OCI-LY3 (cell line): Measurements from ENCODE around the gene ERF.

Source experiments
- H2AFZ ChIP-seq: fragments of 200-600, 300-600 bp; shearing (Covaris generic); 2 replicates; pipeline ENCODE4 v1.6.0; 2014; ENCODE audit warnings: antibody characterized with exemption, low read depth, low read length
- H3K27ac ChIP-seq: fragments of 200-600, 300-600 bp; sonication (generic); 2 replicates; pipeline ENCODE4 v1.5.1; 2014; ENCODE audit warnings: mild to moderate bottlenecking, low read length, moderate library complexity, mixed read lengths
- H3K27me3 ChIP-seq: fragments of 200-600, 300-600 bp; sonication (generic); 2 replicates; pipeline ENCODE4 v1.6.1; 2014; ENCODE audit warnings: low read depth, low read length, mixed read lengths
- H3K36me3 ChIP-seq: fragments of 200-600, 300-600 bp; sonication (generic); replicated peaks from 2 replicates; pipeline ENCODE3; 2014; ENCODE audit warnings: low read depth, low read length, mixed read lengths
- H3K4me1 ChIP-seq: fragments of 300-600, 200-600 bp; sonication (generic); 2 replicates; pipeline ENCODE4 v1.6.1; 2014; ENCODE audit warnings: low read length, mixed read lengths
- H3K4me2 ChIP-seq: fragments of 200-600, 300-600 bp; sonication (generic); 2 replicates; pipeline ENCODE4 v1.6.1; 2014; ENCODE audit warnings: low read length, mixed read lengths
- H3K4me3 ChIP-seq: fragments of 300-600, 200-600 bp; sonication (generic); 2 replicates; pipeline ENCODE4 v1.5.1; 2014; ENCODE audit warnings: antibody characterized with exemption, mild to moderate bottlenecking, low read length, moderate library complexity
- H3K79me2 ChIP-seq: fragments of 300-600, 200-600 bp; shearing (Covaris generic); 2 replicates; pipeline ENCODE4 v1.6.1; 2014; ENCODE audit warnings: mild to moderate bottlenecking, low read length, mixed read lengths
- H3K9ac ChIP-seq: fragments of 300-600, 200-600 bp; shearing (Covaris generic); 2 replicates; pipeline ENCODE4 v1.6.0; 2014; ENCODE audit warnings: mild to moderate bottlenecking, low read length, moderate library complexity
- H3K9me3 ChIP-seq: fragments of 200-600, 300-600 bp; shearing (Covaris generic); 2 replicates; pipeline ENCODE4 v1.6.1; 2014; ENCODE audit warnings: low read length, mixed read lengths; ENCODE audit not compliant: insufficient read depth
- H4K20me1 ChIP-seq: fragments of 200-600, 300-600 bp; sonication (generic); 2 replicates; pipeline ENCODE4 v1.6.1; 2016; ENCODE audit warnings: low read length, mixed read lengths; ENCODE audit not compliant: insufficient read depth
- EZH2phosphoT487 ChIP-seq: fragments of 200-600 bp; shearing (Covaris generic); IDR thresholded peaks from 2 replicates; pipeline ENCODE4 v1.6.1; 2018; ENCODE audit warnings: antibody characterized with exemption, mixed run types, low read depth
- TF ChIP-seq, protein P1 (sequence below): fragments of 200-600, 300-600 bp; sonication (generic); IDR thresholded peaks from 2 replicates; pipeline ENCODE4 v1.5.1; 2014; ENCODE audit warnings: antibody characterized with exemption, low read length, low read depth

Gene ERF

DNA sequence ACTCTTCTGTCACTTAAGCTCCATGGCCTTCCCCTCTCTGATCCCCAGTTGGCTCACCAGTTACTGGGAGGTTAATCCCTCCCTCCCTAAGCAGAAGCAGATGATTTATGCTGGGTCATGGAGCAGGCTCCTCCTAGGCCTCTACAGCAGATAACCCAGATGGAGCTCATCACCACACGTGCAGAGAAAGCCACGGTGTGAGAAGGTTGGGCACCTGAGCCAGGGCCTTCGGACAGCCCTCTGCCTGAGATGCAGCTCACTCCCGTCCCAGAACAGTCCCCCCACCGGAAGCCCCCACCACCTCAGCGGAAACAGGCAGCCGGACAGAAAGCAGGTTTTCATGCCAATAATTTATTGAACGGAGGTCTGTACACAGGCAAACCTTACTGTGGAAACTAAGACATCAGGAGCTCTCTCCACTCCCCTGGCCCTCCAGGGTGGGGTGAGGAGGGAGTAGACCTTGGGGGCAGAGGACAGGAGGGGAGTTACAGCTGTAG is 25.0 kb downstream of the ERF start:
- Histone ChIP-seq H4K20me1 (peaks cover 24% of the 10 kb centered on the region; the same call in 1 of the 2 replicates), H3K36me3 (peaks cover 77% of the 10 kb centered on the region), H3K9ac (no peak overlapping the region), H3K4me3 (no peak overlapping the region), H3K27ac (no peak overlapping the region), H3K4me2 (no peak overlapping the region), H3K9me3 (no peaks in the 10 kb centered on the region), H3K79me2 (peaks cover 51% of the 10 kb centered on the region), H2AFZ (no peak overlapping the region), H3K27me3 (no peaks in the 10 kb centered on the region), H3K4me1 (no peaks in the 10 kb centered on the region)
- no peak for TF ChIP-seq EZH2phosphoT487
- TF ChIP-seq, protein P1, sequence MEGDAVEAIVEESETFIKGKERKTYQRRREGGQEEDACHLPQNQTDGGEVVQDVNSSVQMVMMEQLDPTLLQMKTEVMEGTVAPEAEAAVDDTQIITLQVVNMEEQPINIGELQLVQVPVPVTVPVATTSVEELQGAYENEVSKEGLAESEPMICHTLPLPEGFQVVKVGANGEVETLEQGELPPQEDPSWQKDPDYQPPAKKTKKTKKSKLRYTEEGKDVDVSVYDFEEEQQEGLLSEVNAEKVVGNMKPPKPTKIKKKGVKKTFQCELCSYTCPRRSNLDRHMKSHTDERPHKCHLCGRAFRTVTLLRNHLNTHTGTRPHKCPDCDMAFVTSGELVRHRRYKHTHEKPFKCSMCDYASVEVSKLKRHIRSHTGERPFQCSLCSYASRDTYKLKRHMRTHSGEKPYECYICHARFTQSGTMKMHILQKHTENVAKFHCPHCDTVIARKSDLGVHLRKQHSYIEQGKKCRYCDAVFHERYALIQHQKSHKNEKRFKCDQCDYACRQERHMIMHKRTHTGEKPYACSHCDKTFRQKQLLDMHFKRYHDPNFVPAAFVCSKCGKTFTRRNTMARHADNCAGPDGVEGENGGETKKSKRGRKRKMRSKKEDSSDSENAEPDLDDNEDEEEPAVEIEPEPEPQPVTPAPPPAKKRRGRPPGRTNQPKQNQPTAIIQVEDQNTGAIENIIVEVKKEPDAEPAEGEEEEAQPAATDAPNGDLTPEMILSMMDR, result no peak

DNA sequence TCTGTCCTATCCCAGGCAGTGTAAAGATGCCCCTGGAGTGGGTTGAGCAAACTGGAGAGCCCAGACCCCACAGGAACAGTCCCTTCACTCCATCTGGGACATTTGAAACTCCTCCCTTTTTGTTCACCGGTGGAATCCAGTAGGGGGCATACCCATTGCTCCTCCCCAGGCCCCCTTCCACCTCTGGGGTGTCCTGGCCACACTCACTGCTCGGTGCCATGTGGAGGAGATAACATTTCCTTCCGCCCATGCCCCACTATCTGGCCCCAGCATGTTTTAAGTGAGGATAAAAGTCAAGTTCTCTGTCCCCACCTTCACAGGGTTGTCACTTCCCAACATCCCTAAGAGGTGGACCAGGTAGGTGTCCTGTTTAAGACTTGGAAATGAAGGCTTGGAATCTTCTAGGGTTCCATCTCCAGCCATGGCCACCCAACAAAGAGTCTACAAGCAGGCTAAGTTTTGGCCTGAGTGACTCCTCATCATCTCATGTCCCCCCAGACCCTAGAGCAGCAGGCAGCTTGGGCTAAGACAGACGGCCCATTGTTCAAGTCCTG is 25.6 kb downstream of the ERF start:
- TF ChIP-seq EZH2phosphoT487, result no peak
- TF ChIP-seq, protein P1, result no peak; the same call in 1 of the 2 replicates
- no peak overlapping the region for H3K4me2 ChIP-seq
- peaks cover 24% of the 10 kb centered on the region; the same call in 1 of the 2 replicates for H4K20me1 ChIP-seq
- no peaks in the 10 kb centered on the region for H3K9me3 ChIP-seq
- peaks cover 76% of the 10 kb centered on the region for H3K36me3 ChIP-seq
- H2AFZ ChIP-seq, result no peak overlapping the region
- H3K4me1 ChIP-seq, result no peaks in the 10 kb centered on the region
- H3K4me3 ChIP-seq, result no peak overlapping the region
- H3K79me2 ChIP-seq, result peaks cover 53% of the 10 kb centered on the region
- no peak overlapping the region for H3K9ac ChIP-seq
- no peaks in the 10 kb centered on the region for H3K27me3 ChIP-seq
- no peak overlapping the region for H3K27ac ChIP-seq

DNA sequence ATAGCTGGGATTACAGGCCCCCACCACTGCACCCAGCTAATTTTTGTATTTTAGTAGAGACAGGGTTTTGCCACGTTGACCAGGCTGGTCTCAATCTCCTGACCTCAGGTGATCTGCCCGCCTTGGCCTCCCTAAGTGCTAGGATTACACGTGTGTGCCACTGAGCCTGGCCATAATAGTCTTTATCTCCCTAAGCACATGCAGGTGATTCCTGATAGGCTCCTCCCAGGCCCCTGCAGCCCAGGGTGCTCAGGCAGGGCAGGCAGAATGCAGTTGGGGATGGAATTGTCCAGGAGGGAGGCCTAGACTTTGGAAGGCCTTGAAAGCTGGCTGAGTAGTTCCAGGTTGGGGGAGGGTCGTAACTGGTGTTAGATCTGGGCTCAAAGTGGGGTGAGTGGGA is 26.3 kb downstream of the ERF start:
- Histone ChIP-seq H3K79me2 (peaks cover 52% of the 10 kb centered on the region), H3K4me2 (no peak overlapping the region), H4K20me1 (peaks cover 24% of the 10 kb centered on the region; the same call in 1 of the 2 replicates), H2AFZ (no peak overlapping the region), H3K4me3 (no peak overlapping the region), H3K27ac (no peak overlapping the region), H3K9ac (no peak overlapping the region), H3K36me3 (peaks cover 72% of the 10 kb centered on the region), H3K9me3 (no peaks in the 10 kb centered on the region), H3K4me1 (no peaks in the 10 kb centered on the region), H3K27me3 (no peaks in the 10 kb centered on the region)
- TF ChIP-seq EZH2phosphoT487, result no peak
- TF ChIP-seq, protein P1, result no peak

DNA sequence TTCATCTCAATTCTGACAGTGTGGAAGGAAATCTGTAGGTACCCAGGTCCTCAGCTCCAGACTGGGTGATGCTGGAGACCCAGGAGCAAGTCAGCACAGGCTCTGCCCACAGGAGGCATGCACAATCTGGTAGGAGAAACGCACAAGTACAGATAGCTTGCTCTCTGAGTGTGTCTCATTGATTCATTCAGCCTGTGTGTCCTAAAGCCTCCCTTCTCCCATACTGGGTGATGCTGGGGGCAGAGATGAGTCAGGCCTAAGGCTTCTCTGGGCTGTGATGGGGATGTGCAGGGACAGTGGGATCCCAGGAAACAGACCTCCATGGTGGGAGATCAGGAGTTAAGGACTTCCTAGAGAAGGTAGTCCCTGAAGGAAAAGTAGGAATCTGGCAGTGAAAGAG is 28.0 kb downstream of the ERF start:
- H3K27ac ChIP-seq, result no peak overlapping the region
- H3K36me3 ChIP-seq, result peaks cover 64% of the 10 kb centered on the region
- TF ChIP-seq, protein P1, result no peak
- TF ChIP-seq EZH2phosphoT487, result no peak
- H3K4me2 ChIP-seq, result no peak overlapping the region
- no peaks in the 10 kb centered on the region for H3K27me3 ChIP-seq
- H4K20me1 ChIP-seq, result peaks cover 33% of the 10 kb centered on the region; the same call in 1 of the 2 replicates
- H3K9ac ChIP-seq, result no peak overlapping the region
- H3K4me3 ChIP-seq, result no peak overlapping the region
- H3K79me2 ChIP-seq, result peaks cover 62% of the 10 kb centered on the region
- H3K9me3 ChIP-seq, result no peaks in the 10 kb centered on the region
- no peaks in the 10 kb centered on the region for H3K4me1 ChIP-seq
- H2AFZ ChIP-seq, result no peak overlapping the region
